Transverse colon (tissue), 4 donors: ENCODE measurements around the gene FERMT3. TPM values are rescaled to one million over a fixed set of nuclear protein-coding genes. Genes with fewer than 3 reads are reported as not detected.

Experiments used
- DNase-seq: peaks from one replicate; pipeline ENCODE4 v3.0.0-alpha.2; 2019
- H3K27ac ChIP-seq, 4 donors: fragments of 200-600 bp; sonication (generic); 2 replicates each; pipeline ENCODE4 v1.5.1; 2016 to 2018; ENCODE audit warnings: inconsistent platforms in 4 of 4
- H3K27me3 ChIP-seq: fragments of 200-600 bp; sonication (generic); 2 replicates; pipeline ENCODE4 v1.5.1; 2017; ENCODE audit warnings: inconsistent platforms
- H3K36me3 ChIP-seq, 4 donors: fragments of 200-600 bp; sonication (generic); 2 replicates each; pipeline ENCODE4 v1.5.1; 2017 to 2019; ENCODE audit warnings: inconsistent platforms in 4 of 4
- H3K4me1 ChIP-seq, 4 donors: fragments of 200-600 bp; sonication (generic); 2 replicates each; pipeline ENCODE4 v1.5.1; 2017 to 2020; ENCODE audit warnings: inconsistent platforms in 4 of 4
- H3K4me3 ChIP-seq, 4 donors: fragments of 200-600 bp; sonication (generic); 1 replicate in 1 of 4; 2 replicates in 3 of 4; pipeline versions ENCODE4 v1.5.1 to v1.6.1; 2017 to 2019; ENCODE audit warnings: inconsistent platforms in 4 of 4
- H3K9me3 ChIP-seq, 2 donors: fragments of 200-600 bp; sonication (generic); 2 replicates each; pipeline ENCODE4 v1.5.1; 2017 to 2019; ENCODE audit warnings: inconsistent platforms in 2 of 2
- CTCF ChIP-seq, 5 experiments: fragments of 200-600 bp in 3 of 5; fragments of 450-650 bp in 2 of 5; sonication (generic) in 3 of 5; IDR thresholded peaks; 1 replicate in 2 of 5; 2 replicates in 3 of 5; pipeline ENCODE4 v1.5.1; 2016 to 2017; ENCODE audit warnings: antibody characterized with exemption in 5 of 5, inconsistent platforms in 3 of 5, mild to moderate bottlenecking in 2 of 5, moderate library complexity in 1 of 5
- EP300 ChIP-seq: sonication (generic); formaldehyde crosslinking; IDR thresholded peaks from one replicate; pipeline ENCODE4 v1.6.1; 2017; ENCODE audit warnings: antibody characterized with exemption, low read depth
- POLR2A ChIP-seq: fragments of 450-650 bp; IDR thresholded peaks from one replicate; pipeline ENCODE4 v1.6.1; 2016; ENCODE audit warnings: antibody characterized with exemption, mild to moderate bottlenecking, moderate library complexity
- POLR2AphosphoS5 ChIP-seq, 3 donors: sonication (generic); formaldehyde crosslinking; IDR thresholded peaks; one replicate each; pipeline ENCODE4 v1.6.1; 2016; ENCODE audit warnings: antibody characterized with exemption in 3 of 3
- WGBS, 2 donors: methylation state at CpG; one replicate each; pipeline ENCODE4 v1.1.5; 2018; ENCODE audit warnings: low coverage in 1 of 2; 5-methylcytosine and 5-hydroxymethylcytosine counted together
- in situ Hi-C, 4 donors: fragments of 200-750 bp; cut with MboI; loops; one replicate each; pipeline versions ENCODE4 v1.15.0 to v1.15.1; 2017; ENCODE audit warnings: low sequenced_read_pairs in 3 of 4, low pct_ligation_motif_present in 1 of 4, low pct_unique_long_range_greater_than_20kb in 1 of 4
- intact Hi-C: fragments of 100-400 bp; cut with DNase I; formaldehyde crosslinking; loops from one replicate; pipeline ENCODE4 v1.15.1; 2023; ENCODE audit warnings: low total_unique reads
- total RNA-seq, 4 donors: library from RNA; depleted of rRNA; stranded (reverse); fragments of >200 nt; gene quantifications; one replicate each; pipeline ENCODE4 v1.1.0, GENCODE V29; 2016

FERMT3 gene
- total RNA-seq, 4 donors from 2014 or later: 14.6 to 63.3 (median 28.6) TPM

- intact Hi-C loops (no loop called here), in situ Hi-C loops (no loop called here)
- peaks cover 0 to 5% (median 0%) of the 10 kb centered on the region in 4 donors for H3K36me3 ChIP-seq
- H3K4me1 ChIP-seq: no peaks in the 10 kb centered on the region
- H3K4me3 ChIP-seq: no peak overlapping the region
- DNase-seq: no peak
- TF ChIP-seq EP300: no peak
- no peaks in the 10 kb centered on the region for H3K27me3 ChIP-seq
- H3K27ac ChIP-seq: no peak overlapping the region
- 84 to 89% methylated on average over 1 to 6 of the region's 6 CpGs for WGBS, 2 donors
- no peaks in the 10 kb centered on the region for H3K9me3 ChIP-seq
Measured at GRCh38 chr11:64216879-64217278, 10.4 kb downstream of the FERMT3 start.

- Histone ChIP-seq H3K27ac (no peak overlapping the region), H3K9me3 (no peaks in the 10 kb centered on the region), H3K27me3 (no peaks in the 10 kb centered on the region), H3K4me3 (no peak overlapping the region), H3K36me3 (peaks cover 0 to 5% (median 0%) of the 10 kb centered on the region in 4 donors), H3K4me1 (no peaks in the 10 kb centered on the region)
- 66 to 87% methylated on average over 2 to 4 of the region's 11 CpGs for WGBS, 2 donors
- DNase-seq: no peak
- in situ Hi-C loops (no loop called here), intact Hi-C loops (no loop called here)
- TF ChIP-seq POLR2A (no peak), POLR2AphosphoS5 (IDR thresholded peaks at IDR 0.05) (no peak), EP300 (no peak), CTCF (IDR thresholded peaks at IDR 0.05) (no peak)
Measured at GRCh38 chr11:64218628-64219353, 12.3 kb downstream of the FERMT3 start.

GRCh38 chr11:64219354-64219684 lies 12.8 kb downstream of the FERMT3 start:
- no peak for TF ChIP-seq EP300
- TF ChIP-seq POLR2AphosphoS5 (IDR thresholded peaks at IDR 0.05): no peak
- no peak for TF ChIP-seq POLR2A
- no peak for TF ChIP-seq CTCF (IDR thresholded peaks at IDR 0.05)
- WGBS, 2 donors: 93% methylated on average over 6 of the region's 7 CpGs; no CpG with 5 or more reads in 1 of the 2 donors
- no peak for DNase-seq
- Histone ChIP-seq H3K36me3 (peaks cover 0 to 5% (median 0%) of the 10 kb centered on the region in 4 donors), H3K4me1 (no peaks in the 10 kb centered on the region), H3K27ac (no peak overlapping the region), H3K9me3 (no peaks in the 10 kb centered on the region), H3K27me3 (no peaks in the 10 kb centered on the region), H3K4me3 (no peak overlapping the region)
- intact Hi-C loops: no loop called here
- in situ Hi-C loops: no loop called here

- Histone ChIP-seq H3K9me3 (no peaks in the 10 kb centered on the region), H3K4me3 (no peak overlapping the region), H3K36me3 (peaks cover 0 to 5% (median 0%) of the 10 kb centered on the region in 4 donors), H3K27ac (no peak overlapping the region), H3K4me1 (peaks cover under 1 to 3% (median 1%) of the 10 kb centered on the region in 4 donors), H3K27me3 (no peaks in the 10 kb centered on the region)
- intact Hi-C loops (no loop called here), in situ Hi-C loops (no loop called here)
- no peak for DNase-seq
- WGBS, 2 donors: 88% methylated on average over 10 of the region's 10 CpGs; no CpG with 5 or more reads in 1 of the 2 donors
- TF ChIP-seq POLR2A (no peak), CTCF (IDR thresholded peaks at IDR 0.05) (no peak), POLR2AphosphoS5 (IDR thresholded peaks at IDR 0.05) (no peak)
Measured at GRCh38 chr11:64219755-64220154, 13.2 kb downstream of the FERMT3 start.

- in situ Hi-C loops (no loop called here), intact Hi-C loops (no loop called here)
- no peaks in the 10 kb centered on the region for H3K27me3 ChIP-seq
- TF ChIP-seq POLR2A (no peak), EP300 (no peak), CTCF (IDR thresholded peaks at IDR 0.05) (no peak), POLR2AphosphoS5 (IDR thresholded peaks at IDR 0.05) (no peak)
- no peak for DNase-seq
- H3K4me1 ChIP-seq: peaks cover 5 to 8% (median 6%) of the 10 kb centered on the region in 4 donors
- no peaks in the 10 kb centered on the region for H3K9me3 ChIP-seq
- H3K27ac ChIP-seq: no peak overlapping the region
- WGBS, 2 donors: 95% methylated on average over 13 of the region's 17 CpGs; no CpG with 5 or more reads in 1 of the 2 donors
- no peak overlapping the region for H3K4me3 ChIP-seq
- peaks cover 0 to 3% (median 0%) of the 10 kb centered on the region in 4 donors for H3K36me3 ChIP-seq
Measured at GRCh38 chr11:64220271-64220670, 13.8 kb downstream of the FERMT3 start.
